HG03342 (cell line): Measurements from ENCODE around the gene AXDND1.
"Not testable (repeated sequence)": the region's sequence is repeated elsewhere in the genome, so short reads cannot be mapped to it uniquely, and the experiment has no call there.

Experiments used
- ATAC-seq: cut with Tn5 transposase; IDR thresholded peaks from one replicate; pipeline ENCODE4 v1.9.1; 2021; ENCODE audit warnings: mild to moderate bottlenecking, moderate library complexity; ENCODE audit not compliant: unreplicated experiment

The AXDND1 gene

GRCh38 chr1:179459606-179460206, 93.9 kb downstream of the AXDND1 start:
- not testable (repeated sequence) for ATAC-seq

GRCh38 chr1:179465661-179466060, 99.9 kb downstream of the AXDND1 start:
- not testable (repeated sequence) for ATAC-seq

GRCh38 chr1:179474713-179475112, 108.9 kb downstream of the AXDND1 start:
- no peak for ATAC-seq

- no peak for ATAC-seq
Observed at GRCh38 chr1:179476484-179476883, 110.7 kb downstream of the AXDND1 start.

GRCh38 chr1:179478370-179478769, 112.6 kb downstream of the AXDND1 start:
- no peak for ATAC-seq

- no peak for ATAC-seq
Observed at GRCh38 chr1:179490611-179491010, 124.8 kb downstream of the AXDND1 start.

- no peak for ATAC-seq
Observed at GRCh38 chr1:179493323-179493722, 127.6 kb downstream of the AXDND1 start.

GRCh38 chr1:179506199-179506598, 140.4 kb downstream of the AXDND1 start:
- no peak for ATAC-seq

GRCh38 chr1:179509384-179509783, 143.6 kb downstream of the AXDND1 start:
- ATAC-seq: no peak

- peak; percentile 74 for ATAC-seq
Observed at GRCh38 chr1:179510038-179510437, 144.3 kb downstream of the AXDND1 start.

GRCh38 chr1:179516976-179517705, 151.4 kb downstream of the AXDND1 start:
- ATAC-seq: no peak

- not testable (repeated sequence) for ATAC-seq
Observed at GRCh38 chr1:179518544-179518943, 152.8 kb downstream of the AXDND1 start.

GRCh38 chr1:179529482-179530195, 163.9 kb downstream of the AXDND1 start:
- ATAC-seq: no peak

GRCh38 chr1:179530352-179530751, 164.6 kb downstream of the AXDND1 start:
- no peak for ATAC-seq

GRCh38 chr1:179541774-179542173, 176.0 kb downstream of the AXDND1 start:
- no peak for ATAC-seq

GRCh38 chr1:179545321-179545720, 179.6 kb downstream of the AXDND1 start:
- ATAC-seq: no peak

- ATAC-seq: no peak
Observed at GRCh38 chr1:179547021-179547535, 181.3 kb downstream of the AXDND1 start.

GRCh38 chr1:179548666-179549367, 183.0 kb downstream of the AXDND1 start:
- no peak for ATAC-seq

GRCh38 chr1:179549368-179549700, 183.6 kb downstream of the AXDND1 start:
- ATAC-seq: no peak

GRCh38 chr1:179550746-179551682, 185.2 kb downstream of the AXDND1 start:
- ATAC-seq: peak; percentile 85
